Body of pancreas (tissue), 4 donors: Measurements from ENCODE around the gene WDR33.

Experiments
- POLR2A ChIP-seq, 3 donors: fragments of 450-650 bp; IDR thresholded peaks; one replicate each; pipeline ENCODE4 v1.6.1; 2016; ENCODE audit warnings: antibody characterized with exemption in 3 of 3, mild to moderate bottlenecking in 2 of 3
- TF ChIP-seq, protein P1 (sequence below), 7 experiments: fragments of 450-650 bp in 4 of 7; fragments of 200-600 bp in 3 of 7; sonication (generic) in 3 of 7; IDR thresholded peaks; one replicate each; pipeline ENCODE4 v1.5.1; 2016 to 2019; ENCODE audit warnings: antibody characterized with exemption in 7 of 7

DNA sequence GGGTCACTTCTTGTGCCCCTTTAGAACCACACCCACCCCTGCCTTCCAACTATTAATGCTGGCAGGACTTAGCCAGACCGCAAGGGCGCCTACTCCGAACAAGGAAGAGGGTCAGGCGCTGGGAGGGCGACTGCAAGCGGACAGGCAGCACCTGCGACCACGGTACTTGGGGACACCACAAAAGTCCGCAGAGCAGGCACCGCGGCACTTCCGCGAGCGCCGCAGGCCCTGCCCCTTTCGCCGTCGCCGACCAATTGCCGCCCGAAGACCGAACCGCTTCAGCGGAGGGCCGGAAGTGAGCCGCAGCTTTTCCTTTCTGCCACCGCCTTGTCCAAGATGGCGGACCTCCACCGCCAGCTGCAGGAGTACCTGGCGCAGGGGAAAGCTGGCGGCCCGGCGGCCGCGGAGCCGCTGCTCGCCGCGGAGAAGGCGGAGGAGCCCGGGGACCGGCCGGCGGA is 109.7 kb downstream of the WDR33 start, which contains the start of gene SFT2D3:
- TF ChIP-seq, protein P1, sequence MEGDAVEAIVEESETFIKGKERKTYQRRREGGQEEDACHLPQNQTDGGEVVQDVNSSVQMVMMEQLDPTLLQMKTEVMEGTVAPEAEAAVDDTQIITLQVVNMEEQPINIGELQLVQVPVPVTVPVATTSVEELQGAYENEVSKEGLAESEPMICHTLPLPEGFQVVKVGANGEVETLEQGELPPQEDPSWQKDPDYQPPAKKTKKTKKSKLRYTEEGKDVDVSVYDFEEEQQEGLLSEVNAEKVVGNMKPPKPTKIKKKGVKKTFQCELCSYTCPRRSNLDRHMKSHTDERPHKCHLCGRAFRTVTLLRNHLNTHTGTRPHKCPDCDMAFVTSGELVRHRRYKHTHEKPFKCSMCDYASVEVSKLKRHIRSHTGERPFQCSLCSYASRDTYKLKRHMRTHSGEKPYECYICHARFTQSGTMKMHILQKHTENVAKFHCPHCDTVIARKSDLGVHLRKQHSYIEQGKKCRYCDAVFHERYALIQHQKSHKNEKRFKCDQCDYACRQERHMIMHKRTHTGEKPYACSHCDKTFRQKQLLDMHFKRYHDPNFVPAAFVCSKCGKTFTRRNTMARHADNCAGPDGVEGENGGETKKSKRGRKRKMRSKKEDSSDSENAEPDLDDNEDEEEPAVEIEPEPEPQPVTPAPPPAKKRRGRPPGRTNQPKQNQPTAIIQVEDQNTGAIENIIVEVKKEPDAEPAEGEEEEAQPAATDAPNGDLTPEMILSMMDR (IDR thresholded peaks at IDR 0.05), result peak in 1 of 7 experiments; percentile 0
- TF ChIP-seq POLR2A (IDR thresholded peaks at IDR 0.05), result peak; percentile 95 to 97 (median 96)
